Ectodermal cell (in vitro differentiated cells): ENCODE results near the gene C2CD4C.
"Not testable (repeated sequence)": the region's sequence is repeated elsewhere in the genome, so short reads cannot be mapped to it uniquely, and the experiment has no call there.

ENCODE experiments used
- H3K27ac ChIP-seq: 2 replicates; pipeline ENCODE4 v1.7.0; 2013; ENCODE audit warnings: mild to moderate bottlenecking, low read depth, low read length; ENCODE audit not compliant: insufficient read depth, poor library complexity, severe bottlenecking
- H3K27me3 ChIP-seq: 2 replicates; pipeline ENCODE4 v1.7.0; 2013; ENCODE audit warnings: mild to moderate bottlenecking, low read length; ENCODE audit not compliant: insufficient read depth, control insufficient read depth, poor library complexity, severe bottlenecking
- H3K36me3 ChIP-seq: one replicate; pipeline ENCODE4 v1.7.0; 2013; ENCODE audit warnings: low read length; ENCODE audit not compliant: control insufficient read depth, insufficient read depth
- H3K4me1 ChIP-seq: one replicate; pipeline ENCODE4 v1.7.0; 2013; ENCODE audit warnings: low read length; ENCODE audit not compliant: control insufficient read depth, insufficient read depth
- H3K4me3 ChIP-seq: 2 replicates; pipeline ENCODE4 v1.7.0; 2013; ENCODE audit warnings: low read depth, low read length, control low read depth; ENCODE audit not compliant: insufficient read depth
- H3K9me3 ChIP-seq: 2 replicates; pipeline ENCODE4 v1.7.0; 2013; ENCODE audit warnings: mild to moderate bottlenecking, low read length, moderate library complexity; ENCODE audit not compliant: control insufficient read depth
- WGBS, 2 experiments: methylation state at CpG; one replicate each; pipeline ENCODE4 v1.1.7; 2013; ENCODE audit warnings: missing lambda C conversion rate in 2 of 2; 5-methylcytosine and 5-hydroxymethylcytosine counted together

C2CD4C gene

DNA sequence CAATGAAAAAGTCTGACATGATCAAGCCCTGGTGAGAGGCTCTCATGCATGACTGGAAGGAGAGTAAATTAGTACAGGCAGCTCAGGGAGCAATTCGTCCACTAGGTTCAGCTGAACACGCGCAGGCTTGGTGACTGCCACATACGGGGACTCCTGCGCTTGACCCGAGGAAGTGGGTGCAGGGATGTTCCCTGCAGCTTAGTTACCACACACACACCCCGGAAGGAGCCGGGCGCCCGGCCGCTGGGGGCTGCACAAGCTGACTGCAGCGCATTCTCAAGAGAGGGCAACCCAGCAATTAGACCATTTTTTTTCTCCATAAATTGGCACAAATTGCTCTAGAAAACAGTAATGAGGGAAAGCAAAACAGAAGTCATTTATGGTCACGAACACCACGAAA is 41.4 kb downstream of the C2CD4C start:
- Histone ChIP-seq H3K4me3 (no peak overlapping the region), H3K4me1 (no peaks in the 10 kb centered on the region), H3K27me3 (peaks cover 4% of the 10 kb centered on the region), H3K9me3 (no peaks in the 10 kb centered on the region), H3K36me3 (no peaks in the 10 kb centered on the region), H3K27ac (no peak overlapping the region)
- WGBS, 2 experiments = 94 to 96% methylated on average over 14 of the region's 14 CpGs

DNA sequence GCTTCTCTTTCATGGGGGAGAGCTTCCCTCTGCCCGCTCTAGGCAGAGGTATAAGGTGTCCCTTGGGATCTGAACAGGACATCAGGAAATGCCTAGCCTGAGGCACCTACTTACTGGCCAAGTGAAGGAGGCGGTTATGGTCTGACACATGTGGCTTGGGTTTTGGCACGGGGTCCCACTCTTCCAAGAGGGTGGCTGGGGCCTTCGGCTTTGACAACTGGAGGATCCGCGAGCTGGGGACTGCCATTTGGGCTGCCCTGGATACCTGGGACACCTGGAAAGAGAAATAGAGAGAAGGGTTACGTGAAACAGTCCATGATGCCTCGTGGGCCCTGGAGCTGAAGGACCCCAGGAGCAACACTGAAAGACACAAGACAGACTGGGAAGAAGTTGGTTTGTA is 42.0 kb downstream of the C2CD4C start:
- Histone ChIP-seq H3K9me3 (no peaks in the 10 kb centered on the region), H3K27ac (no peak overlapping the region), H3K27me3 (peaks cover 4% of the 10 kb centered on the region), H3K4me3 (no peak overlapping the region), H3K4me1 (no peaks in the 10 kb centered on the region), H3K36me3 (no peaks in the 10 kb centered on the region)
- WGBS, 2 experiments = 94 to 95% methylated on average over 8 of the region's 8 CpGs

DNA sequence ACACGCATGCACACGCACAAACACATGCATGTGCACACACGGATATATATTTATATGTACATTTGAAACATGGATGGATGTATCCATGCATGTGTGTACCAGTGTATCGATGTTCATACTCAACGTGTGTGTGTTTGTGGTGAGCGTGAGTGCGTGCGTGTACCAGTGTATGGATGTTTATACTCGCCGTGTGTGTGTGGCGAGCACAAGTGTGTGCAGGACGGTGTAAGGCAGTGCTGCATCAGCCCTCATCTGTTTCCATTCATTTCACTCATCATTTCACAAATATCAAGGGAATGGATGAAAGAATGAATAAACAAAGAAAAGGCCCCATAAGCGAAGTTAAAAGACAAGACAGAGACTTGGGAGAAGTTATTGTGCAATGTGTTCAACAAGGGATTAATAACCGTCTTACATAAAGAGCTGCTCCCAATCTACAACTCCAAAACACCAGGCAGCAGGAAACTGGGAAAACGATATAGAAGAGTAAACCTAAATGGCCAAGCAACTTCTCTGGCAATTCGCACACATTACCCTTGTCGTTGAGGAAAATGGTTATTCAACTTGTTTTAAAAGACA is 42.7 kb downstream of the C2CD4C start:
- H3K27ac ChIP-seq = no peak overlapping the region
- no peak overlapping the region for H3K4me3 ChIP-seq
- no peaks in the 10 kb centered on the region for H3K4me1 ChIP-seq
- H3K36me3 ChIP-seq = no peaks in the 10 kb centered on the region
- H3K9me3 ChIP-seq = no peaks in the 10 kb centered on the region
- H3K27me3 ChIP-seq = peaks cover 4% of the 10 kb centered on the region
- 94 to 95% methylated on average over 17 of the region's 17 CpGs for WGBS, 2 experiments

DNA sequence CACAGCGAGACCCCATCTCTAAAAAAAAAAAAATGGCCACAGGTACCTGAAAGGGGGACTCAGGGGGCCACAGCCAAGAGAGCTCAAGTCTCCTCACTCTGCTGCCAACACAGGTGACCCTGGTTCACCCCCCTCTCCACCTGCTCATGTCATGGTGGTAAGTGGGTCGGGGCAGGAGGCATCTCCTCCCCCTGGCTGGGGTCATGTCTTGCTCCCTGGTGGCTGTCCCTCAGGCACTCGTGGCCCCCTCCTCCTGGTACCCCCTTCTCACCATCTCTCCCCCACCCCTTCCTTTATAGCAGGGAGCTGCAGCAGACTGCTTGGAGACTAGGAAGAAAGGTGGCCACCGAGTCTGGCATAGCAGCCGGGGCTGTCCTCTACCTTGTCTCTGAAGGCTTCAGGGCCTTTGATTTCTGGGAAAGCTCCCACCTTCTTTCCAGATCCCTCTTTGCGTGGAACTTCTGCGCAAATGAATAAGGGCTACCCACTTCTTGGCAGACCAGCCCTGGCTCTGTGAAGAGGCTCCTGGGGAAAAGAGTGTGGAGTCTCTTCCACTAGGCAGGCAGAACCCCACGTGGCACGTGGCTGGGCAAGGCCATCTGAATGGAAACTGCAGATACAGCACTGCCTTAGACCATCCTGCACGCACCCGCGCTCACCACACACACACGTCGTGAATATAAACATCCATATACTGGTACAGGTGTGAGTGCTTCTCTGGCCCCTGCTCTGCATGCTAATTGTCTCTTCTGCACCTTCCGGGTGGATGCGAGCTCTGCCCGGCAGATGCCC is 44.3 kb downstream of the C2CD4C start:
- Histone ChIP-seq H3K36me3 (no peaks in the 10 kb centered on the region), H3K27me3 (peaks cover 4% of the 10 kb centered on the region), H3K4me3 (no peak overlapping the region), H3K4me1 (no peaks in the 10 kb centered on the region), H3K9me3 (no peaks in the 10 kb centered on the region), H3K27ac (no peak overlapping the region)
- WGBS, 2 experiments = 86 to 89% methylated on average over 17 of the region's 17 CpGs

DNA sequence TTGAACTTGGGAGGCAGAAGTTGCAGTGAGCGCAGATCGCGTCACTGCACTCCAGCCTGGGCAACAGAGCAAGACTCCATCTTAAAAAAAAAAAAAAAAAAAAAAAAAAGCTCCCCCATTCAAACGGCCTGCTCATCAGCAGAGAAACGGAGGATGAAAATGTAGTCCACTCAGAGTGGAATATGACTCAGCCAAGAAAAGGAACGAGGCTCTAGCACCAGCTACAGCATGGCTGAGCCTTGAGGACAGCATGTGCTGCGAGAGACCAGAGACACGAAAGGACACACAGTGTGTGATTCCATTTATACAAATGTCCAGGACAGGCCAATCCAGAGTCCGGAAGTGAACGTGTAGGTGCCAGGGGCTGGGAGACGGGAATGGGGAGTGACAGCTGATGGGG is 46.3 kb downstream of the C2CD4C start:
- no peak overlapping the region for H3K4me3 ChIP-seq
- H3K4me1 ChIP-seq = no peaks in the 10 kb centered on the region
- H3K27me3 ChIP-seq = peaks cover 4% of the 10 kb centered on the region
- 93% methylated on average over 11 of the region's 11 CpGs for WGBS, 2 experiments
- H3K36me3 ChIP-seq = no peaks in the 10 kb centered on the region
- H3K9me3 ChIP-seq = no peaks in the 10 kb centered on the region
- no peak overlapping the region for H3K27ac ChIP-seq

DNA sequence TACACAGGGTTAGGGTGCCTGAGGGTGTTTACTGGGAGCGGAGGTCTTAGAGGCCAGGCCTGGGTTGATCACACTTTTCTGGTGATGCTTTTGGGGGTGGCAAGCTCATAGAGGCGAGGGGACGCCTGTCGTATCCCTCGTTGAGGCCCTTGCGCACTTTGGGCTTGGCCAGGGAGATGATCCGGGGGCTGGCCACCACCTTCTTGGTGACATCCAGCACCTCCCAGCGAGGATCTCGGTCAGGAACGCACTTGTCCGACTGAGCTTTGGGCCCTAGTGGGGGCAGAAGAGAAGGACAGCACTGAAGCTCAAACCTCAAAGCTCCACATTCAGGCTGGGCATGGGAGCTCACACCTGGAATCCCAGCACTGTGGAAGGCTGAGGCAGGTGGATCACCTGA is 46.8 kb downstream of the C2CD4C start:
- peaks cover 4% of the 10 kb centered on the region for H3K27me3 ChIP-seq
- WGBS, 2 experiments = 93% methylated on average over 11 of the region's 11 CpGs
- no peaks in the 10 kb centered on the region for H3K9me3 ChIP-seq
- no peak overlapping the region for H3K4me3 ChIP-seq
- no peak overlapping the region for H3K27ac ChIP-seq
- H3K4me1 ChIP-seq = no peaks in the 10 kb centered on the region
- no peaks in the 10 kb centered on the region for H3K36me3 ChIP-seq

DNA sequence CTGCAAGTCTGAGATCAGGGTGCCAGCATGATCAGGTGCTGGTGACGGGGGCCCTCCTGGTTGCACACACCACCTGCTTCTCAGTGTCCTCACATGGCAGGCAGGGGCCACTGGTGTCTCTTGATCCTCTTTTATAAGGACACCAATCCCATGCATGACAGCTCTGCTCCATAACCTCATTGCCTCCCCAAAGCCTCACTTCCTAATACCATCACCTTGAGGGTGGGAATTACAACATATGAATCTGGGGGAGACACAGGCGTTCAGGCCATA is 49.4 kb downstream of the C2CD4C start:
- Histone ChIP-seq H3K4me3 (no peak overlapping the region), H3K27ac (no peak overlapping the region), H3K4me1 (no peaks in the 10 kb centered on the region), H3K27me3 (no peaks in the 10 kb centered on the region), H3K36me3 (no peaks in the 10 kb centered on the region), H3K9me3 (no peaks in the 10 kb centered on the region)
- 92 to 97% methylated on average over 2 of the region's 2 CpGs for WGBS, 2 experiments

DNA sequence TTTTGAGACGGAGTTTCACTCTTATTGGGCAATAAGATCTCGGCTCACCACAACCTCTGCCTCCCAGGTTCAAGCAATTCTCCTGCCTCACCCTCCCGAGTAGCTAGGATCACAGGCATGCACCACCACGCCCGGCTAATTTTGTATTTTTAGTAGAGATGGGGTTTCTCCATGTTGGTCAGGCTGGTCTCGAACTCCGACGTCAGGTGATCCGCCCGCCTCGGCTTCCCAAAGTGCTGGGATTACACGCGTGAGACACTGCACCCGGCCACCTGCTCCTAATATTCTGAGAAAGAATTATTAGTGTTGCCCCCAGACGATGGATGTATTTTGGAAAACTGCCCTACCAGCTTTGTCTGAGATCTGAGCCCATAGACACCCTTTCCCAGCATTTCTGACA is 53.4 kb downstream of the C2CD4C start:
- not testable (repeated sequence) for H3K27ac ChIP-seq, H3K9me3 ChIP-seq, H3K4me1 ChIP-seq, H3K4me3 ChIP-seq, H3K36me3 ChIP-seq, H3K27me3 ChIP-seq
- WGBS, 2 experiments = 90 to 91% methylated on average over 15 of the region's 15 CpGs
